Measurements from ENCODE around the gene RAPGEF1.

DNA sequence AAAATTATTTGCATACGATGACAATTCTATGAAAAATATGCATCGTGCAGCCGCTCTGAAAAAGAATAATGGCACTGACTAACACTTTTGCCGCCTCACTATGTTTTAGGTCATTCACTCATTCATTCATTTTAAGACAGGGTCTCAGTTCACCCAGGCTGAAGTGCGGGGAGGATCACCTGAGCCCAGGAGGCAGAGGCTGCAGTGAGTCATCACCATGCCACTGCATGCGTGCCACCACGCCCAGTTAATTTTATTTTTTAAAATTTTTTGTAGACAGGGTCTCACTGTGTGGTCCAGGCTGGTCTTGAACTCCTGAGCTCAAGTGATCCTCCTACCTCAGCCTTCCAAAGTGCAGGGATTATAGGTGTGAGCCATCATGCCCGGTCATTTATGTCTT lies 37.0 kb downstream of the RAPGEF1 start:
- no peak for TF ChIP-seq ZNF629 (tag by site-specific recombination; IDR thresholded peaks at IDR 0.05)
- no peak for TF ChIP-seq ZNF335 (tag by site-specific recombination; conservative IDR thresholded peaks at IDR 0.05)
- no peak for TF ChIP-seq YY1 (tag by site-specific recombination; IDR thresholded peaks at IDR 0.05)
- TF ChIP-seq, protein P1, sequence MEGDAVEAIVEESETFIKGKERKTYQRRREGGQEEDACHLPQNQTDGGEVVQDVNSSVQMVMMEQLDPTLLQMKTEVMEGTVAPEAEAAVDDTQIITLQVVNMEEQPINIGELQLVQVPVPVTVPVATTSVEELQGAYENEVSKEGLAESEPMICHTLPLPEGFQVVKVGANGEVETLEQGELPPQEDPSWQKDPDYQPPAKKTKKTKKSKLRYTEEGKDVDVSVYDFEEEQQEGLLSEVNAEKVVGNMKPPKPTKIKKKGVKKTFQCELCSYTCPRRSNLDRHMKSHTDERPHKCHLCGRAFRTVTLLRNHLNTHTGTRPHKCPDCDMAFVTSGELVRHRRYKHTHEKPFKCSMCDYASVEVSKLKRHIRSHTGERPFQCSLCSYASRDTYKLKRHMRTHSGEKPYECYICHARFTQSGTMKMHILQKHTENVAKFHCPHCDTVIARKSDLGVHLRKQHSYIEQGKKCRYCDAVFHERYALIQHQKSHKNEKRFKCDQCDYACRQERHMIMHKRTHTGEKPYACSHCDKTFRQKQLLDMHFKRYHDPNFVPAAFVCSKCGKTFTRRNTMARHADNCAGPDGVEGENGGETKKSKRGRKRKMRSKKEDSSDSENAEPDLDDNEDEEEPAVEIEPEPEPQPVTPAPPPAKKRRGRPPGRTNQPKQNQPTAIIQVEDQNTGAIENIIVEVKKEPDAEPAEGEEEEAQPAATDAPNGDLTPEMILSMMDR (tag by site-specific recombination; IDR thresholded peaks at IDR 0.05) = no peak
- TF ChIP-seq HOXC10 (CRISPR knock-in tag; IDR thresholded peaks at IDR 0.05) = no peak
- no peak for TF ChIP-seq ZNF274 (IDR thresholded peaks at IDR 0.05; ENCODE audit: low read length)
- TF ChIP-seq ZNF274 (tag by site-specific recombination; IDR thresholded peaks at IDR 0.05; ENCODE audit: borderline replicate concordance) = no peak
- TF ChIP-seq SP7 (tag by site-specific recombination; IDR thresholded peaks at IDR 0.05) = no peak
- TF ChIP-seq ZNF426 (tag by site-specific recombination; IDR thresholded peaks at IDR 0.05) = no peak
- no peak for TF ChIP-seq SP3 (tag by site-specific recombination; IDR thresholded peaks at IDR 0.05)
- TF ChIP-seq, protein P2, sequence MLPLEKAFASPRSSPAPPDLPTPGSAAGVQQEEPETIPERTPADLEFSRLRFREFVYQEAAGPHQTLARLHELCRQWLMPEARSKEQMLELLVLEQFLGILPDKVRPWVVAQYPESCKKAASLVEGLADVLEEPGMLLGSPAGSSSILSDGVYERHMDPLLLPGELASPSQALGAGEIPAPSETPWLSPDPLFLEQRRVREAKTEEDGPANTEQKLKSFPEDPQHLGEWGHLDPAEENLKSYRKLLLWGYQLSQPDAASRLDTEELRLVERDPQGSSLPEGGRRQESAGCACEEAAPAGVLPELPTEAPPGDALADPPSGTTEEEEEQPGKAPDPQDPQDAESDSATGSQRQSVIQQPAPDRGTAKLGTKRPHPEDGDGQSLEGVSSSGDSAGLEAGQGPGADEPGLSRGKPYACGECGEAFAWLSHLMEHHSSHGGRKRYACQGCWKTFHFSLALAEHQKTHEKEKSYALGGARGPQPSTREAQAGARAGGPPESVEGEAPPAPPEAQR (tag by site-specific recombination; IDR thresholded peaks at IDR 0.05) = no peak
- TF ChIP-seq RBAK (tag by site-specific recombination; IDR thresholded peaks at IDR 0.05) = no peak
